T1000 (cell line): ENCODE data around the gene RAB36.

Source experiments
- DNase-seq: peaks from one replicate; lab custom pipeline; 2025; ENCODE audit warnings: mixed read lengths; lab: John Stamatoyannopoulos, UW

The RAB36 gene

GRCh38 chr22:23108249-23109078 lies 36.8 kb upstream of the RAB36 start:
- no peak for DNase-seq

DNA sequence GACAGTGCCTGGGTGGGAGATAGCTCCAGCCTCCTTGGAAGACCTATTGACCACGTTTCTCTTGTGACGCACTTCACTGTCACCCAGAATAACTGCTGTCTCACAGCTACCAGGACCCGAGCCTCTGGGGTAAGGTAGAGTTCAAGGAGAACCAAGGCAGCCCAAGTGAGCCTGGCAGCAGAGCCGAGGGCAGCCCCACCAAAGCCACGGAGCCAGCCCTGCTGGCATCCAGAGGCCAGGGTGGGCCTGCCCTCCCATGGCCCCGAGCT lies 36.3 kb upstream of the RAB36 start:
- DNase-seq, result no peak

DNA sequence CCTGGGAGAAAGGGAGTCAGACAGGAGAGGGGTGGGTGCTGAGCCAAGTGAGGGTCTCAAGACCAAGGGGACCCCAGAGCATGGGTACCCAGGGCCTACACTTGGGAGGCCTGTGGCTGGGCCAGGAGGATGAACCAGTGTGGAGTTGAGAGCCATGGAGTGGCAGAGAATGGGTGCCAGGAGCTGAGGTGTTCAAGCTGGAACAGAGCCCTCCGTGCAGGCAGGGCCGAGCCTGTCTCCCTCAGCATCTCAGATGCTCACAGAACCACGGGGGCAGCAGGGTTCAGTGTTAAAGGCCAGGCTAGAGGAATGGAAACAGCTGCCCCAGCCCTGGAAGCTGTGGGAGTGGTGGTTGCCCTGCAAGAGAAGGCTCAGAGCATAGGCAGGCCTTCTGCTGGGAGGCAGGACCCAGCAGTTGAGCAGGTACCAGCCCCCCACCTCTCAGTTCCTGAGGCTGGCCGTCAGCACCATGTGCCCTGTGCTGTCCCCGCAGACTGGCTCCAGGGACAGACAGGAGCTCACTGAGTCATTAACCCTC lies 35.8 kb upstream of the RAB36 start:
- no peak for DNase-seq

GRCh38 chr22:23110190-23110921 lies 34.9 kb upstream of the RAB36 start:
- DNase-seq, result no peak

DNA sequence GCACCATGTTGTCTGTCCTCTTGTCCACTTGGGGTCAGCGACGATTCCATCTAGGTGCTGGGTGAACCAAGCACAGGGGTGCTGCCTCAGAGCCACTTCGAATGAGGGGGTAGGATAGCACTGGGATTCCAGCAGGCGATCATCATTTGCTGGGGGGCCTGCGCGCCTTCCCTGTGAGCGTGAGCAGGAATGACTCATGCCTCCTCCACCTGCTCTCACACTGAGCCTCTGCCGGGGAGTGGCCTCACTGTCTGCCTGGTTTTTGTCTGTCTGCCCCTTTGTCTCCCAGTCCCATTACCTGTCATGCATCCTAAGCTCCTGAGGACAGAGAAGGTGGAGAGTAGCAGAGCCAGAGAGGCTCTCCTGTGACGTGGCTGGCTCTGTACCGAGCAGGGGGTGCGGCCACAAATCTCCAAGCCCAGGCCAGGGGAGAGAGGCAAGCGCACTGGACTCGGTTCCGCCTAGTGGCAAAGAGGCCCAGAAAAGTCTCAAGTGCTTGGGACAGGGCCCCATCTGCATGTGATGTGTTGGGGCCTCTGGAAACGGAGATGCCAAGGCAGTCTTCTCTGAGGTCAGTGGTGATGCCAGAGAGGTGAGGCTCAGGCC lies 34.3 kb upstream of the RAB36 start:
- no peak for DNase-seq

- DNase-seq, result no peak
Observed at GRCh38 chr22:23112472-23113012, 32.7 kb upstream of the RAB36 start.

GRCh38 chr22:23113067-23113846 lies 32.0 kb upstream of the RAB36 start:
- DNase-seq, result no peak

GRCh38 chr22:23113847-23114720 lies 31.2 kb upstream of the RAB36 start:
- no peak for DNase-seq

DNA sequence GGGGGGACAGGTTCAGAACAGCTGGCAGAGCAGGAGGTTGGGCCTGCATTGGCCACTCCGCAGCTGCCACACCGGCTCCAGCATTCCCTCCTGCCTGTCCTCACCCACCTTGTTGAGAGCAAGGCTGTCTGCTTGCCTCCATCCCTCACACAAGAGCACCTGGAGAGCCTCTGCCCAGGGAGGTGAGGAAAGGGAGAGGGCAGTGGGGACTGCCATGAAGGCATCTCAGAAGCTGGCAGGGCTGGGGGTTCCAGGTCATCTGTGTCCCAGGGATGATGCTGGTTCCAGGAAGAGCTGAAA lies 30.6 kb upstream of the RAB36 start:
- no peak for DNase-seq

GRCh38 chr22:23115369-23115768 lies 29.9 kb upstream of the RAB36 start:
- no peak for DNase-seq

GRCh38 chr22:23115825-23116494 lies 29.3 kb upstream of the RAB36 start:
- DNase-seq, result no peak

DNA sequence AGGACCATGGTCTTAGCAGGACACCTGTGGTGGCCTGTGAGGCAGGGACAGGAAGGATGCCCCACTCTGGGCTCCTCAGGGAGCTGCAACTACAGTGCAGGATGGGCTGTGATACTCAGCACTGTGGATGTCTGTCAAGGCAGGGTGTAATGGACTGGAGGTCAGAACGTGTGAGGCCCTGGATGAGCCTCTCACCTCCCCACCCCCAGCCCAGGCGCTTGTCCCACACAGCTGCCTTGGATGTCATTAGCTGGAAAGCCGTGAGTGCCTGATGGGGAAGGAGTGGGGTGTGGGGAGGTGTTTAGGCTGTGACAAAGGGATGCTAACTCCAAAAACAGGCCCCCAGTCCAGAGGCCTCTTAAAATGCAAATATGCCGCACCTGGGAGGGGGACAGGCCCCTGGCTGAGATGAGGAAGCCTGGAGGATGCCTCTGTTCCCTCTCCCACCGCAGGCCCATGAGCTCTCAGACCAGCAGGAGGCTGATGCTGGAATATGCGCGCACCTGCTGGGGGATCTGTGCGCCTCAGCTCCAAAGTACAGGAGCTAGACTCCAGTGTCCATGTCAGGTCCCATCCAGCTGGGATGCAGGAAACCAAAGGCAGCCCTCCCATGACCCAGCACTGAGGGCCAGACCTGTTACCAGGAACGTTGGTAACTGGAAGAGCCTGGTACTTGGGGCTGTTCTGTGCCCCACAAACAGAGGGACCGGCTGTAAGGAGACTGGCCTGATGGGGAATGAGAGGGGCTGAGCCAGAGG lies 28.6 kb upstream of the RAB36 start:
- DNase-seq, result no peak

DNA sequence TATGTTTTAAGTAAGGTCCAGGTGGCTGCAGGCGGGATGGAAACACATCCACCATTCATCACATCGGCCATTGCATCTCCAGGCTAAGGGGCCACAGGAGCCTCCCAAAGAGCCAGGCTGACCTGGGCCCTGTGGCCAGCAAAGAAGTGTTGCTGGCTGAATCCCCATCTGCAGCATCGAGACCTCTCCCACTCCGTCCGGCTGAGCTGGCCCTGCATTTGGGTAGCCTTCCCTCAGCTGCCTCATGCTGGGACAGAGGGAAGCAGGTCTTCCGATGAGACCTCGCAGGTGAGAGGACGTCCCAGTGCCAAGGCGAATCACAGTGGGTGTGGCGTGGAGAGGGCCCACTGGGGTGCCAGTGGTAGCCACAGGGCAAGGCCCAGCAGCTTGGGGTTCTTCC lies 28.0 kb upstream of the RAB36 start:
- no peak for DNase-seq

DNA sequence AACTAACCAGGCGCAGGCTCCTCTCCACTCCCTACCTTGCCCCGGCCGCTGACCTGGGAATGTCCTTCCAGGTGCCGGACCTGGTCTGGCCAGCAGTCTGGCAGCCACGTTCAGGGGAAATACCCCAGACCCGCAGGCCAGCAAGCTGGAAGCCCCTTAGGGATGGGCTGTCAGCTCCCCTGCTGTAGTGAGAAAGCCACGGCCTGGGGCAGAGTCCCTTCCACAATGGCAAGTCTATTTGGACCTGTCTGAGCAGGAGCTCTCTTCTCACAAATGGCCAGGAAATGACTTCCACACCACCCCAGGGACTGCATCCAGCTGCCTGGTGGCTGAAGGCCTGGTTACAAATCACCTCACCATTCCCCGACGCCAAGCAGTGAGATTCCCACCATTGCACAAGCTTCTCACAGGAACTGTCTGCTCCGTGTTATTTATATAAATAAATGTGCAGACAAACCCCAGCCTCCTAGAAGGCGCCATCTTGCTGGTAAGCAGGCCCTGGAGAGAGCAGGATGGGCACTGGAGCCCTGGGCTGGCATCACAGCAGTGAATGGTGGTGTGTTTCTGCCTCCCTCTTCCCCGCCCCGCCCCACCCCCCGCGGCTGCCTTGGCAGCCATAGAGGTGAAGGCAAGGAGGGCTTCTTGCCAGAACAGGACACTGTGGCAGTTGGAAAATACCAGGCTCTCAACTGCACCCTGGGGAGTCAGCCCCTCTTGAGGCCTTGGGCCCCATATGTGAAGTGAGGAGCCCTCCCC lies 27.2 kb upstream of the RAB36 start:
- DNase-seq, result no peak

- no peak for DNase-seq
Observed at GRCh38 chr22:23118647-23119493, 26.4 kb upstream of the RAB36 start.

DNA sequence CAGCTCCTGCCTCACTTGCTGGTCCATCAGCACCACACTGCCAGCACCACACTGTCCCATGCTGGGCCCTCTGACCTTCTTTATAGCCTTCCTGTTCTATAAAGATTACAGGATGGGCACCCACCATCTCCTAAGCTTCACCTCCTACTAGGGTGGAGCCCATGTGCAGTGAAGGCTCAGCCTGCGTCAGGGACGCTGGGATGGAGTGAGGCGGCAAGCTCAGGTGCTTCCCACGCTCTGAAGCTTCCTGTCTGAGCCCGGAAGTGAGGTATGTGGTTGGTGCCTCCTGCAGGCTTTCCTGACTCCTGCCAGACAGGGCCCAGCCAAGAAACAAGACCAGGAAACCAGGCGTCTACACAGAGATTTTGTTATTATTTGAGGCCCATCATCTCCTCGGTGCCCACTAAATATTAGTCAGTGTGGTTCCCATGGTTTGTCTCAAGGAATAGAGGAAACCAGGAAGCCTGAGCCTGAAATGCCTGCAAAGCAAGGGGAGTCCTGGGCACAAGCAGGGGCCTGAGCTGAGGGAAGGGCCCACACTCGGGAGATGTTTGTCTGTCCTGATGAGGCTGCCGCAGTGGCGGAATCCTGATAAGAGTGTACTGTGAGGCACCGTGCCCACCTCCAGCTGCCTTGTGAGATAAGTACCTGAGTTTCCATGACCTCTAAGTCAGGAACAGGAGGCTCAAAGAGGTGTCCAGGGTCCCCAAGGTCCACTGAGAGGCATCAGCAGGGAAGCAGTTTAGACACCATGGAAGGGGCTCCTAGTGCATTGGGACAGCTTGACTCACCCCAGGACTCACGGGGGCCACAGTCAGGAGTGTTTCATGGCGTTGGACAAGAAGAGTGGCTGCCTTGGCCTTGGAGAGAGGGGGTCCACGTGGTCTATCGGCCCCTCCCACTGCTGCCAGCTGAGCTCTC lies 25.5 kb upstream of the RAB36 start:
- no peak for DNase-seq

GRCh38 chr22:23120415-23120899 lies 24.8 kb upstream of the RAB36 start:
- DNase-seq, result no peak
